ENCODE measurements around the gene TANK. TPM values are rescaled to one million over a fixed set of nuclear protein-coding genes. Genes with fewer than 3 reads are reported as not detected.

The TANK gene
- total RNA-seq, 1 donor from 2014 or later = 34.4 TPM

GRCh38 chr2:161170958-161171932 lies 11.0 kb downstream of the TANK start:
- Mint-ChIP-seq H3K27me3 (no peaks in the 10 kb centered on the region), H3K4me3 (no peak overlapping the region), H3K27ac (no peak overlapping the region), H3K9me3 (peaks cover 10% of the 10 kb centered on the region), H3K36me3 (peaks cover 39% of the 10 kb centered on the region), H3K4me1 (ENCODE audit: unreplicated experiment) (no peaks in the 10 kb centered on the region)
- no peak for TF ChIP-seq CTCF (conservative IDR thresholded peaks at IDR 0.05)
- no peak for DNase-seq (ENCODE audit: extremely low spot score, unreplicated experiment)

- Mint-ChIP-seq H3K36me3 (peaks cover 38% of the 10 kb centered on the region), H3K9me3 (peaks cover 10% of the 10 kb centered on the region), H3K27ac (no peak overlapping the region), H3K4me3 (no peak overlapping the region), H3K4me1 (ENCODE audit: unreplicated experiment) (no peaks in the 10 kb centered on the region), H3K27me3 (no peaks in the 10 kb centered on the region)
- no peak for TF ChIP-seq CTCF (conservative IDR thresholded peaks at IDR 0.05)
- DNase-seq (ENCODE audit: extremely low spot score, unreplicated experiment) = no peak
Measured at GRCh38 chr2:161172901-161173540, 12.8 kb downstream of the TANK start.

- no peak for DNase-seq (ENCODE audit: extremely low spot score, unreplicated experiment)
- TF ChIP-seq CTCF (conservative IDR thresholded peaks at IDR 0.05) = no peak
- Mint-ChIP-seq H3K9me3 (peaks cover 10% of the 10 kb centered on the region), H3K4me3 (no peak overlapping the region), H3K27ac (no peak overlapping the region), H3K36me3 (peaks cover 45% of the 10 kb centered on the region), H3K4me1 (ENCODE audit: unreplicated experiment) (no peaks in the 10 kb centered on the region), H3K27me3 (no peaks in the 10 kb centered on the region)
Measured at GRCh38 chr2:161173541-161174194, 13.4 kb downstream of the TANK start.

GRCh38 chr2:161177969-161178368 lies 17.7 kb downstream of the TANK start:
- Mint-ChIP-seq H3K4me1 (ENCODE audit: unreplicated experiment) (no peaks in the 10 kb centered on the region), H3K27me3 (no peaks in the 10 kb centered on the region), H3K27ac (no peak overlapping the region), H3K4me3 (no peak overlapping the region), H3K9me3 (peaks cover under 1% of the 10 kb centered on the region), H3K36me3 (peaks cover 52% of the 10 kb centered on the region)
- DNase-seq (ENCODE audit: extremely low spot score, unreplicated experiment) = no peak
- no peak for TF ChIP-seq CTCF (conservative IDR thresholded peaks at IDR 0.05)

- no peak for DNase-seq (ENCODE audit: extremely low spot score, unreplicated experiment)
- H3K4me1 Mint-ChIP-seq (ENCODE audit: unreplicated experiment) = no peaks in the 10 kb centered on the region
- H3K36me3 Mint-ChIP-seq = peaks cover 49% of the 10 kb centered on the region
- no peak overlapping the region for H3K4me3 Mint-ChIP-seq
- no peak for TF ChIP-seq CTCF (conservative IDR thresholded peaks at IDR 0.05)
- no peaks in the 10 kb centered on the region for H3K9me3 Mint-ChIP-seq
- H3K27me3 Mint-ChIP-seq = no peaks in the 10 kb centered on the region
- no peak overlapping the region for H3K27ac Mint-ChIP-seq
Measured at GRCh38 chr2:161178756-161179155, 18.5 kb downstream of the TANK start.
